Measurements from ENCODE around the gene PTGDS.
A peak's percentile ranks its signal among the peaks of the same experiment; 100 is the strongest.

PTGDS gene

GRCh38 chr9:136963341-136963740 is 14.0 kb upstream of the PTGDS start:
- Mint-ChIP-seq H3K27me3 (ENCODE audit: low read depth) (peaks cover 6% of the 10 kb centered on the region), H3K9me3 (no peaks in the 10 kb centered on the region), H3K4me3 (no peak overlapping the region), H3K27ac (peak overlapping the region in 1 of 3 experiments; percentile 73), H3K4me1 (peaks cover 10% of the 10 kb centered on the region), H3K36me3 (ENCODE audit: low read depth) (no peaks in the 10 kb centered on the region)
- TF ChIP-seq CTCF (IDR thresholded peaks at IDR 0.05; ENCODE audit: unreplicated experiment in 3 of 3), result no peak

GRCh38 chr9:136963751-136964150 is 13.6 kb upstream of the PTGDS start:
- no peak overlapping the region for H3K4me3 Mint-ChIP-seq
- no peak for TF ChIP-seq CTCF (IDR thresholded peaks at IDR 0.05; ENCODE audit: unreplicated experiment in 3 of 3)

GRCh38 chr9:136964171-136964689 is 13.1 kb upstream of the PTGDS start:
- Mint-ChIP-seq H3K9me3 (no peaks in the 10 kb centered on the region), H3K27ac (no peak overlapping the region), H3K27me3 (ENCODE audit: low read depth) (peaks cover 6% of the 10 kb centered on the region), H3K36me3 (ENCODE audit: low read depth) (no peaks in the 10 kb centered on the region), H3K4me1 (peaks cover 10% of the 10 kb centered on the region), H3K4me3 (no peak overlapping the region)
- no peak for TF ChIP-seq CTCF (IDR thresholded peaks at IDR 0.05; ENCODE audit: unreplicated experiment in 3 of 3)

More at GRCh38 chr9:136963751-136964150, 13.6 kb upstream of the PTGDS start:
- Mint-ChIP-seq H3K36me3 (ENCODE audit: low read depth) (no peaks in the 10 kb centered on the region), H3K27ac (no peak overlapping the region), H3K4me1 (peaks cover 10% of the 10 kb centered on the region), H3K9me3 (no peaks in the 10 kb centered on the region), H3K27me3 (ENCODE audit: low read depth) (peaks cover 6% of the 10 kb centered on the region)

GRCh38 chr9:136964833-136965422 is 12.4 kb upstream of the PTGDS start:
- Mint-ChIP-seq H3K27ac (no peak overlapping the region), H3K27me3 (ENCODE audit: low read depth) (peaks cover 6% of the 10 kb centered on the region), H3K4me3 (no peak overlapping the region), H3K9me3 (no peaks in the 10 kb centered on the region), H3K36me3 (ENCODE audit: low read depth) (no peaks in the 10 kb centered on the region), H3K4me1 (peaks cover 10% of the 10 kb centered on the region)
- TF ChIP-seq CTCF (IDR thresholded peaks at IDR 0.05; ENCODE audit: unreplicated experiment in 3 of 3), result no peak

GRCh38 chr9:136965771-136966484 is 11.4 kb upstream of the PTGDS start:
- TF ChIP-seq CTCF (IDR thresholded peaks at IDR 0.05; ENCODE audit: unreplicated experiment in 3 of 3), result no peak

More at GRCh38 chr9:136965771-136966484, 11.4 kb upstream of the PTGDS start:
- Mint-ChIP-seq H3K27me3 (ENCODE audit: low read depth) (peaks cover 6% of the 10 kb centered on the region), H3K9me3 (no peaks in the 10 kb centered on the region), H3K4me3 (no peak overlapping the region), H3K36me3 (ENCODE audit: low read depth) (no peaks in the 10 kb centered on the region), H3K27ac (no peak overlapping the region), H3K4me1 (peaks cover 10% of the 10 kb centered on the region)
